ENCODE data around the gene SLC35F3.

GRCh38 chr1:234214911-234215892 is 310.7 kb downstream of the SLC35F3 start:
- TF ChIP-seq GABPB1 (CRISPR knock-in tag; IDR thresholded peaks at IDR 0.05) (no peak), CEBPB (tag; IDR thresholded peaks at IDR 0.05) (no peak), NFATC3 (IDR thresholded peaks at IDR 0.05) (no peak)
- TF ChIP-seq, protein P1, sequence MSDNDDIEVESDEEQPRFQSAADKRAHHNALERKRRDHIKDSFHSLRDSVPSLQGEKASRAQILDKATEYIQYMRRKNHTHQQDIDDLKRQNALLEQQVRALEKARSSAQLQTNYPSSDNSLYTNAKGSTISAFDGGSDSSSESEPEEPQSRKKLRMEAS (CRISPR knock-in tag; IDR thresholded peaks at IDR 0.05): no peak

Measured in K562 (cell line).